Measurements from ENCODE around the gene TUT7.

TUT7 gene

GRCh38 chr9:86238861-86239770 lies 115.1 kb downstream of the TUT7 start:
- no peak for DNase-seq (ENCODE audit: low read depth)
- peak; percentile 24 for TF ChIP-seq CTCF (IDR thresholded peaks at IDR 0.05; ENCODE audit: control insufficient read depth, extremely low read depth, insufficient read depth)
- H3K4me3 ChIP-seq (ENCODE audit: low read depth, low read length), result no peak overlapping the region
